Hematopoietic multipotent progenitor cell treated with erythropoietin and hydrocortisone succinate and interleukin-3 and kit ligand, for 8 days (in vitro differentiated cells): Measurements from ENCODE around the gene OSBPL1A.
A peak's percentile ranks its signal among the peaks of the same experiment; 100 is the strongest.

Experiments
- DNase-seq: peaks from one replicate; pipeline ENCODE4 v3.0.0-alpha.2; 2015

The OSBPL1A gene

DNA sequence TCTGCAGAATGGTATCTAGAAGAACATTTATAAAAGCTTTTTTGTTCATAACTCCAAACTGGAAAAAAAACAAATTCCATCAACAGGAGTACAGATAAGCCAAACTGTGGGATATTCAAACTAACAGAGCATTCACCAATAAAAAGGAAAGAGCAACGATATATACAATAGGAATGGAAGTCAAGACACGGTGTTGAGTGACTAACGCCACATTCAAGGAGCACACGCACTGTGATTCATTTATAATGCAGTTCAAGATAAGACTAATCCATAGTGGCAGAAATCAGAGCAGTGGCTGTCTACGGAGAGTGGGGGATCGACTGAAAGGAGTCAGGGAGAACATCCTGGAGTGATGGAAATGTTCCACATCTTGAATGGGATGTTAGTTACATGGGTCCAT is 188.1 kb downstream of the OSBPL1A start:
- no peak for DNase-seq

DNA sequence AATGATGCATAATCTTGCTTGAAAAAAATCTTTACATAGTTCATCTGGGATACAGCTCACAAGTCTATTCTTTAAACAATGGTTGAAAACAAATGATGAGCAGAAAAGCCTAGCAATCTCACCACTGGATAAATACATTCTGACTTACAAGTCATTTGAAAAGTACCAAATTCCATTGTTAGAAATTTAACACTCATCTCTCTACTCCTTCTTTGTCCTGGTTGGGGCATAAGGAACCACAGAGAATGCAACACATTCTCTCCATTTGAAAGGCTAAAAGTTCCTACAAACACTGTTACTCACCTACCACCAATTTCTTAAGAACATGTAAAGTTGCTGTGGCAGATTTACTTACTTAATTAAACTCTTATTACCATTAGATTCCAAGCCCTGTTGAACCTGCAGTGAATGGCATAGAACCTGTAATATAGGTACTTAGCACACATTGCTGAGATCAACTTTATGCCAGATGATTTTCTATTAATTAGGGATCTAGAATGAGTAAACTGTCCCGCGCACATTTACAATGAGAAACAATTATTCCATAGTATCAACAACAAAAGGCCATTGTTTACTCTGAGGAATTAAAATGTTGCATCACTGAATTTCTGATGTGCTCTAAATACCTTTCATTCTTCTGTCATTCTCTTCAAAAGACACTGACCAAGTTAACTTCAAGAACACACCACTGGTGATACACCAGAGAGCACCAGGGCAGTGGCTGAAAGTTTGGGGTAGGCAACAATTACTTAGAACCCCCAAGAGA is 189.2 kb downstream of the OSBPL1A start:
- DNase-seq: no peak

DNA sequence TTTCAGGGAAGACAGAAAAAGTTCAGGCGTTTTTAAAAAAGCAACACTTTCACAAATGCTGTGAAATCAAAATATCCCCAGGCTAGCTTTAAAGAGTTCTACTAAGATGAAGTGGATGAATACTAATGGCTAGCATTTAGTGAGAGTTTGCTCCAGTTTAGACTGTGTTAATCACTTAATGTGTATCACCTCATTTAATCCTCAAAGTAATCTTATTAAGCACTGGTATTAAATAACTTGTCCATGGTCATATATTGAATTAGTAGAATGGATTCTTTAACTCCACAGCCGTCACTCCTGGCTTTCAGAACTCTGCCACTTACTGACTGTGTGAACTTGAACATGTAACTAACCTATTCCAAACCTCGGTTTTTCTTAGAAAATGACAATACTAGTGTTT is 192.7 kb downstream of the OSBPL1A start:
- DNase-seq: no peak

DNA sequence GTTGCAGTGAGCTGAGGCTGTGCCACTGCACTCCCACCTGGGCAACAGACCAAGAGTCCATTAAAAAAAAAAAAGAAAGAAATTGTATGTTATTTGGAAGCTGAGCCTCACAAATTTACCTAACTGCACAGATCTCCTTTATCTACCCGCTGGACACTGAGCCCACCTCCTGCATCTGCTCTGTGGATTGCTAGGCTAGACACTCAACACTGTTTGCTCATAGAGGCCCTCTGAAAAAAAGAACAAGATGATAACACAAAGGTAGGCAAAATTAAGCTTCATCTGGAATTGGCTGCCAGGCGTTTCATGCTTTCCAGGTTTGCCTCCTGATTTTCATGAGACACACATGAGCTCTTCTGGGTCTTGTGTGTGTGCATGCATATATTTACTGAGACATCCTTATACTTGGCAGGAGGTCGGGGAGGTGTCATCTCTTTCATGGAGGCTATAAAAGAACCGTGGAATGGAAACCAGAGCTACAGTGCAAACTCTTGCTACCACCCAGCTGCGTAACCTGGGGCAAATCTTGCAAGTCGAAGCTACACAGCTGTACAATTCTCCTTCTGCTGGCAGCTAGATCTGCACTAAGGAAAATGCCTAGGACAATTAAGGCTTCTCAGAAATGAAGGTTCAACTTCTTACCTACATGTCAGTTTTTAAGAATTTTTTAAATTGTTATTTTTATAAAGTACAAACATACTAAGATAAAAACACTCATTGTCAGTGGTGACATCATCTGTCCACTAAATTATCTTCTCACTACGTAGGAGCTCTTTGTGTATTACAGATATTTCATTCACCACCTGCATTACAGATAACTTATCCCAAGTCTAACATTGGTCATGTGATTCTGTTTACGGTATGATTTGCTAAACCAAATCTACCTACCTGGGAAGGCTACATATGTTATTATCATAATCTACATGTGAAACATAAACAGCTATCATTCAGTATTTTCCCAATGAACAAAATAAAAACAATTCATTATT is 195.6 kb downstream of the OSBPL1A start:
- DNase-seq: no peak

DNA sequence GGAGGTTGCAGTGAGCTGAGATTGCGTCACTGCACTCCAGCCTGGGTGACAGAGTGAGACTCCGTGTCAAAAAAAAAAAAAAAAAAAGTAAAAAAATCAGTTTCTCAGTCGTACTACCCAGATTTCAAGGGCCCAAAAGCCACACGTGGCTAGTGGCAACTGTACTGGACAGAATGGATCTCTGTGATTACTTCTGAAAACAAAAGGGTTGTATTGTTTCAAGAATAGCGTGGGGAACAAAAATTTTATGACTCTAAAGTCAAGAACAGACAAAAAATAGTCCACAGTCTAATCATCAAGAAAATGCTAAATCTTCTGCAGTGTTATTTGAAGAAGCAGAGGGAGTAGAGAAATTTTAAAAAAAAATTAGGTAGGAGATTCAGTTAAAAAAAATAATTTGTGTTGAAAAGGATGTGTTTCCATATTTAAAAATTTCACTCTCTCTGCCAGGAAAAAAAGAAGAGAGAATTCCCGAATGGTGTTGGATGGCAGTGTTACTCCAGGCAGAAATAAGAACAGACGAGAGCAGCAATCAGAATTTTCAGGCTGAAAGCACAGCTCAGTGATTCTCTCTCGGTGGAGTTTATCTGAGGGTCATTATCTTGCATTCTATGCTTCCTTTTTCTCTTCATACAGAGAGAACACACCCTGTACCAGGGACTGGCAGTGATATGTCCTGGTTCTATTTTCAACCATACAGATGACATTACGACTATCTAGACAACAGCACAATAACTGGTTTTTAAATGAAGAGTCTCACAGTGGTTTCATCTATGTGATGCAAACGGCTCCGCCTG is 196.9 kb downstream of the OSBPL1A start:
- DNase-seq: peak; percentile 6

DNA sequence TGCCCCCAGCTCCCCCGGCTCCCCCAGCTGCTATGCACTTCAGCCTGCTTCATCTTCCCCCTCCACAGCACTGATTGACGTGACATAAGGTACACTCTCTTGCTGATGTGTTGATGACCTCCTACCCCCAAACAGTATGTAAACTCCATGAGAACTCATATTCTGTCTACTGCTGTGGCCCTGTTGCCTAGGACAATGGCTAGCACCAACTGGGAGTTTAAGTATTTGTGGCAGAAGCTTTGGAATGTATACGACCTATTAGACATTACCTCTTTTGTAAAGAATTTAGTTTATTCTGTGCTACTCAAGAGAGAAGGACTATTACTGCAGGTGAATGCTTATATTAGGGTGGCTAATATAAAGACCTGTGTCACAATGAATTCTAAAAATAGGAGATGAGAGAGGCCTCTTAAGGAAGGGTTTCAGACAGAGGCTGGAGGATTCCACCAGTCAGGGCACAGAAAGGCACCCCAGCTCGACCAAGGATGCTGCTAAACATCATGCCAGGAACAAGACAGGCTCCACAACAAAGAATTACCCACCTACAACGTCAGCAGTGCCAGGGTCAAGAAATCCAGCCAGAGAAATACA is 198.2 kb downstream of the OSBPL1A start:
- DNase-seq: no peak

DNA sequence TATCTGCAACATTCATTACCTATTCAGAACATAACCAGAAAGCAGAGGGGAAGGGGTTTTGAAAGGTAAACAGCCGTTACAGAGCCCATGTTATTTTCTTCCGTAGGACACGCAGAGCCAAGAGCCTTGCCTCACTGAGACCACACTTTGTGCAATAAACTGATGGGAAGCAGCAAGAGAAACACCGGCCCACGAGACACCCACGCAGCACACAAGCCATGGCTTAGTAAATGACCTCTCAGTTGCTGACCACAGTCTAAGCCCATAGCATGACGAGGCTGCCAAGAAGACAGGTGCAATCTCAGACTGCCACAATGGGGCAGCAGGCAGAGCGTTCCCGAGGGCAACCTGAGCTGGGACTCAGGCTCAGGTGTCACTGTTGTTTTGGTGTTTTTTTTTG is 199.2 kb downstream of the OSBPL1A start:
- DNase-seq: no peak

DNA sequence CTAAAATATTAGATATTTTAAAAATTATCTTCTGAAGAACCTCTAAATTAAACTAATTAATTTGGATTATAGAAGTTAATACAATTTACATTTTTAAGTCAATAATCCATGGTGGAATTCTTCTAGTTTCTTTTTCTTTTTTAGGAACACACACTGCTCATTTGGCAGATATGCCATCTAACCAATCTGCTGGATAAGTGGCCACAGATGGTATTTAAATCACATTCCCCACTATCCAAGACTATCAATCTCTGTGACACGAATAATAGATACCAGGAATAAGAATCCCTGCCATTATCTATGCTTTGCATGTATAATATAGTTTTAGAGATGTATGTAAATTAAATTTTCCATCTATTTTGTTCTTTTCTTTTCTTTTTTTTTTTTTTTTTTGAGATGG is 200.2 kb downstream of the OSBPL1A start:
- DNase-seq: no peak

DNA sequence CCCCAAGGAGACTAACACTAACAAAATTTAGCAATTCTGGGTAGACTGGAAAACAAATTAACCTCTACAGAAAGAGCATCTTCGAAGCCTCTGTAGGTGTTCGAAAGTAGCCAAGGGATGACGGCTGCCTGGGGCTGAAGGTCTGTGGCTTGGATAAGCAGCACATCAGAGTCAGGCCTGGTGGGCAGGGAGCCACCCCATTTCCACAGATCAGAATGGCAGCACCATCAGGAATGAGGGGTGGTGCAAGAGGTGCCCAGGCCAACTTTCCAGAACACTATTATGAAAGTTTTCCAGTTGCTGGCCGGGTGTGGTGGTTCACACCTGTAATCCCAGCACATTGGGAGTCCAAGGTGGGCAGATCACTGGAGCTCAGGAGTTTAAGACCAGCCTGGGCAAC is 200.9 kb downstream of the OSBPL1A start:
- no peak for DNase-seq

DNA sequence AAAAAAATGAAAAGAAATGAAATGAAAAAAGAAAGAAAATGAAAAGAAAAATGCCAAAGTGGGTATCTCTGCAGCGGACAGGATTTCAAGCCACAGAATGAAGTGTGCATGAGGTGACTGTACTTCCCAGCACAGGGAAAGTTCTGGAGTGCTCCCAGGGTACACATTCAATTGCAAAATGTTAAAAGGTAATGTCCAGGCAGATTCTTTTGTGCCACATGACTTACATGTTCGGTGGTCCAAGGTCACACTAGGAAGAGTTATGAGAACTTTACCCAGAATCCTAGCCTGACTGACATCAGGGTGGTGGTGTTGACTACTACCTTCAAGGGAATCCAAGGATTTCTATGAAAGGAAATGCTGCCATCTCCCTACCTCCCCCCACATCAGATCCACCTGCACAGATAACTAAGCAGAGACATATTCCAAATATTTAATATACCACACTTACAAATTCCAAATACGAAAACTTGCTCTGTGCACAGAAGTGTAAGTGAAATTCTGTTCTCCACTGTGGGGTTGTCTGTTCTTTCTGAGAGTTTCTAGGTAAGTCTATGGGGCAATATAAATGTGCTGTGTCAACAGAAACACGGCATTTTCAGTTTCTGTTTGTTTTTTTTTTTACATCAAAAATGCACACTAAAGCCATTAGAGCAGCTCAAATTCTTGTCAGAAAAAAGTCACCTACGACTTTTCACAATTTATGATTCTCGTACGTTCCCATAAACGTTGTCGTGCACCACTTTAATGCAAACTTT is 202.1 kb downstream of the OSBPL1A start:
- no peak for DNase-seq

DNA sequence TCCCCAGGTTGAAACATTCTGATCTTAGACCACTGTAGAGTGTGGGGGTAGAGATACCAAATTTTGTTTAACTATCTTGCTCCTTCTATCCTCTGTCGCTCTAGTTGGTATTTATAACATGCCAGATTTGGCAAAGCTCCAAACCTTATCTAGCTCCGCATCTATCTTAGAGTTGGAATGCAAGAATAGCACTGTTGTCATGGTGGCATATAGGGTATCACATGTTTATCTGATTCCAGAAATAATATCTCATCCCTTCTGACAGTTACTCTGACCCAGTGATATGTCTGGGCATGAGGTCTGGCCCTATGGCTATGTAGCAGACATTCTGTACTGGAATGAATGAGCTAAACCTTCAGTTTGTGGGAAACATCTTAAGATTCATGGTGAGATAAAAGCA is 207.0 kb downstream of the OSBPL1A start:
- DNase-seq: no peak

DNA sequence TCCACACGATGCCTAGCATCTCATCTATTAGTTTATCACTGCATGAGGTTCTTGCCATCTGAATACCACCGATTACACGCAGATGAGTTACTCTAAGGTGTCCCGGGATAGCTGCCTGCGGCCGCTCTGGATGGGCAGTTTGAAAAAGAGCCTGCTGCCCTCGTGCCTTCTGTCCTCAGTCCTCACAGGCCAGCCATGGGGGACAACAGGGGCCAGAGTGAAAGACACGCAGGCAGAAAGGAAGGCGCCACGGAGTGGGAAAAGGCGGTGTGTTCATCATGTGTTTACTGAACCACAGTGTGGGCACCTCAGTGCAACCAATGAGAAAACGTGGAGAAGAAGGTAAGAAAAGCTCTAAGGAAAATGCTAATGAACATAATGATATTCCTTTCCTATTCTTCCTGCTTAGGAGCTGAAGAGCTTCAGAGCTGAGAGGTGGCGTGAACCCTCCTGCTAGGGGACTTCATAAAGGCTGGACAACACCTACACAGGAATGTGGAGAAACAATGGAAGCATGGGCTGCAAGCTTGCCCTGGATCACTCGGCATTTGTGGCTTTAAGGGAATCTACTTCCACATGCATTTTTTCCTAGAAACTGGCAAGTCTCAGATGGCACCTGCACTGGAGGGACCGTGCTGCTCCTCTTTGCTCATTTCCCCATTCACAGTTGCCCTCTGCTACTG is 207.8 kb downstream of the OSBPL1A start:
- DNase-seq: no peak

DNA sequence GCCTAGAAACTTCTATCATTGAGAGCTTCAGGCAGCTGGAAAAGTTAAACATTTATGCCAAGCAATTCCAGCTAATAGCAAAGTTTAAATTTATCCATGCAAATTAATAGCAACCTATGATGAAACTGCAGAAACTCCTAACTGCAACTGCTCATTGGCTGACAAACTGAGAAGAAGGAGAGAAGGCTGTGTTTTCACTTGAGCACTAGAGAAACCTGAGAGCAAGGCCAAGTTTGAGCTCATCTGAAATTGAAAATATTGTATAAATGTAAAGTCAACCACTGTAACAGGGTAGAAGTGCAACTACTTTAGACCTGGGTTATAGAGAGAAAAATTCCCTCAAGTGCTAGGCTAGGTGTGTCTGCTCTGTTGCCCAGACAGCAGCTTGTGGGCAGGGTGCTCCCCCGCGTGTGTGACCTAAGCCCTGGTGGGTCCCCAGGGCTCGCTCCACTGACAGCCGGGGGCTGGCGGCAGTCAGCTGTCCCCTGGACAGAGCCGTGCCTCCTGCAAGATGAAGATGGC is 208.6 kb downstream of the OSBPL1A start:
- DNase-seq: no peak

DNA sequence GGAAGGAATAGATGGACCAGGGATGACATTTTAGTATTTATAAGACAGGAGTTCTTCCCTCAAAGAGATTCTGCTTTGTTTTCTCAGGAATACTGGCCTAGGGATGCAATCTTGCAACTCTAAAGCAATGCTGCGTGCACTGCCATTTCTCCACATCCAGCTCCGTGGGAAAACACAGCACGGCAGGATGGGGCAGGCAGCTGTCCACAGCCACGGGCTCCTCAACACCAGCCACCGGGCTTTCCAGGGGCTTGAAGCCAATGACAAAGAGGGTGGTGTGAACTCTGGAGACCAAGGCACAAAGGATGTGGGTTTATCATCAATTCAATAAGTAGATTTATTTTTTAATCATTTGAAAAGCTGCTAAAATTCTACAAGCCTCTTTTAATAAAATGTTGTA is 209.5 kb downstream of the OSBPL1A start:
- DNase-seq: no peak

DNA sequence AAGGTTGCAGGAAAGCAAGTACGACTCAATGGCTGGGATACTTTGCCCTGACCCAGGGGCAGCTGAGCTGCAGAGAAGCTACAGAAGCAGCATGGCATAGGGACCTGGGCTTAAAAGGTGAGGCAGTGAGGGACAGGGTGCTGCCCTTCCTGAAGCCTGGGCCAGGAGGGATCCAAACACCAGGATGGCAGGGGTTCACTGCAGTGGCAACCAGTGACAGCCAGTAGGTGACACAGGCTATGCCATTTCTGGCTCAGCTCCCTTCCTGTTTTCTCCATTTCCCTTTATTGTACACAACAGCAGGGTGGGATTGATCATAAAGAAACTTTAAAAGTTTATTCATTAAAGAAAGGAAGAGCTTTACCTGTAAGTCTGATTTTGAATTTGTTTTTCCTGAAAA is 209.9 kb downstream of the OSBPL1A start:
- no peak for DNase-seq

DNA sequence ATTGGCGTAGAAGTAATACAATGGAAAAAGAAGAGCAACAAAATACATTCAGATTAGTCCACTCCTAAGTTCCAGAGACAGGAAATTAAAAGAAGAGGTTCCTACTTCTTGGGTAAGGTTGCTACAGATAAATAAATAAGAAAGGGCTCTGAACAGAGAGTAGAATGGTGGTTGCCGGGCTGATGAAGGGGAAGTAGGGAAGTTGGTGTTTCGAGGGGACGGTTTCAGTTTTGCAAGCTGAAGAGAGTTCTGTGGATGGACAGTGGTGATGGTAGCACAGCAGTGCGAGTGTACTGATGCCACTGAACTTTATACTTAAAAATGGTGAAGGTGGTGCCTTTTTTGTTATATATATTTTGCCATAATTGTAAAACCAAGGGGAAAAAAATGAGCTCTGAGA is 210.6 kb downstream of the OSBPL1A start:
- DNase-seq: no peak

DNA sequence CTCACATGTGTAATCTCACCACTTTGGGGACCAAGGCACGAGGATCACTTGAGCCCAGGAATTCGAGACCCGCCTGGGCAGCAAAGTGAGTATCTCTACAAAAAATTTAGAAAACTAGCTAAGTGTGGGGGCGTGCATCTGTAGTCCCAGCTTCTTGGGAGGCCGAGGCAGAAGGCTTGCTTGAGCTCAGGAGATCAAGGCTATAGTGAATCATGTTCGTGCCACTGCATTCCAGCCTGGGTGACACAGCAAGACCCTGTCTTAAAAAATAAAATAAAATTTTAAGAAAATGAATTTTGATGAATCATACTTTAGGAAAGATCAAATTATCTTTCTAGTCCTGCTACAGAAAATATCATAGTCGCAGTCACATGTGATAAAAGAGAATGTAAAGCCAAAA is 211.8 kb downstream of the OSBPL1A start:
- no peak for DNase-seq

DNA sequence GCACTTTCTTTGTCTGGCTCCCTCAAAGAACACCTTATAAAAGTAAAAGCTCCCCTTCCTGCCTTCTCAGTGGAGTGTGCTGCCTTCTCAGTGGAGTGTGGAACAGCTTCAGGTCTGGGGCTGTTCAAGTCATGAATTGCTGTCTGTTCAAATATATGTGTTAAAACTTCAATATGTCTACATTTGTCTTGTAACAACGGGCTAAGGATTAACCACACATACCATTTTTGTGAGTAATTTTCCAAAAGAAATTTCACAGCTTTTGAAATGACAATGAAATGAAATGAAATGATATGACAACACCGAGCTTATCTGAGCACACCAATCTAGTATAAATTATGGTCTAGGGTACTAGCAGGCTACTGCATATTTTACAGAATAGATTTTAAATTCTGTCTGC is 215.8 kb downstream of the OSBPL1A start:
- DNase-seq: no peak

DNA sequence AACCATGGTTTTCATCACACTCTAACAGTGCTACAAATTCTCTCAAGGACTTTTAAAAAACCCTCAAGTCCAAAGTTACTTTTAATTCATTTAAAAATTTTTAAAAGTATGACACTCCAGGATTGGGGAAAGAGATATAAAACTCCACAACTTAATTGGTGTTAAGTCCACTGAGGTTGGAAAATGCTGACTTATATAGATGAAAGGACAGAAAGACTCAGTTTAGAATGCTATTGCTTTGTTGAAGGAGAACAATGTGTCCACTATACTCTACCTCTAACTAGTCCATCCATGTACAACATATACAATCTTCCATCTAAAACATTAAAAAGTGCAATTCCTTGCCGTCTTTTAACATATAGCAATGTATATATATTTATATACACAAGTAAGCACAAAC is 217.6 kb downstream of the OSBPL1A start:
- no peak for DNase-seq

DNA sequence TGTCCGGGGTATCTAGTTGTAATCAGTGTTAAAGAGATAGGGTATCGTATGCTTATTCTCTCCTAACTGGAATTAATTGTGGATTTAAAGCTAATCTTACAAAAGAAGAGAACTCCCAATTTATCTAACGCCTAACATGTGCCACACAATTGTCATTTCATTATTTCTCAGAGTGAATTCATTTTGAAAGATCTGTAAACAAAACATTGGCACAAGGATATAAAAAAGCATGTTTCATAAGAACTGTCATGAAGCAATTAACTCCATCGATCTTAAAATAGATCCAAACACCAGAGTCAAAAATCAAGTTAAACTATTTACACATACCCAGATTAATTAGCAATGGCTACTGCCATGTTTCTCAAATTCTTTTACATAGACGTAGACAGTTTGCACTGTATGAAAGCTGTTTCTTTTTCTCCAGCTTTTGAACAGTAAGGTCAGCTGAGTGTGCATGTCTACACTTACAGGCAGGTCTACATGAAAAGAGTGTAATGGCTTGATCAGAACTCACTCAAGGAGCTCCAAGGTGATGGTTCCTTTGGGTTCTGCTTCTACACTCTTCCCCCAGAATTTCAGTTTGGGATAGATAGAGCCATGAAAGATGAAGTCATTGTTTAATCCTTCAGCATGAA is 220.0 kb downstream of the OSBPL1A start:
- no peak for DNase-seq
